ENCODE data around the gene SHFL. TPM values are rescaled to one million over a fixed set of nuclear protein-coding genes. Genes with fewer than 3 reads are reported as not detected.
A peak's percentile ranks its signal among the peaks of the same experiment; 100 is the strongest.

Gene SHFL
- total RNA-seq (2014; rRNA removed; shearing (Covaris generic)) = 80.9 and 98.9 TPM in 2 replicates

GRCh38 chr19:10085641-10086590 lies at the start of gene SHFL:
Gene SHFL, plus strand, starts transcription at chr19:10086317. Its CDS starts 111 bp downstream, at chr19:10086428.
- peak; percentile 80 for DNase-seq (ENCODE audit: low read depth)

- DNase-seq (ENCODE audit: low read depth) = no peak
Measured at GRCh38 chr19:10036601-10037071, 49.5 kb upstream of the SHFL start.

DNA sequence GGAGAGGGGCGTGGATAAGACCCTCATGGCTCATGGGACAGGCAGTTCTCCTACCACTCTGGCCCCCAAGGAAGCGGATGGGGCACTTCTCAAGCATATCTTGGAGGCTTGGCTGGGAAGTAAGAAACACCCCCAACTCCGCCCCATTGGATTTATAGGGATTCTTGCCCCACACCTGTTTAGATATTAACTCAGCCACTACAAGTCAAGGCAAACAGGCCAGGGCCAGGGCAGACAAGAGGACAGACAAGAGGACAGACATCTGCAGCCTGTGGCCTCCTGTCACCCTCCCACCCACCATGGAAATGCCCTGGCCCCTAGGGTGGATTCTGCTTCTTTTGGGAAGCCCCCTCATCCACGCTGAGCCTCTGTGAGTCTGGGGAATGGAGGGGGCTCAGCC lies 48.8 kb upstream of the SHFL start:
- DNase-seq (ENCODE audit: low read depth) = no peak

GRCh38 chr19:10037809-10038208 lies 48.3 kb upstream of the SHFL start:
- no peak for DNase-seq (ENCODE audit: low read depth)

DNA sequence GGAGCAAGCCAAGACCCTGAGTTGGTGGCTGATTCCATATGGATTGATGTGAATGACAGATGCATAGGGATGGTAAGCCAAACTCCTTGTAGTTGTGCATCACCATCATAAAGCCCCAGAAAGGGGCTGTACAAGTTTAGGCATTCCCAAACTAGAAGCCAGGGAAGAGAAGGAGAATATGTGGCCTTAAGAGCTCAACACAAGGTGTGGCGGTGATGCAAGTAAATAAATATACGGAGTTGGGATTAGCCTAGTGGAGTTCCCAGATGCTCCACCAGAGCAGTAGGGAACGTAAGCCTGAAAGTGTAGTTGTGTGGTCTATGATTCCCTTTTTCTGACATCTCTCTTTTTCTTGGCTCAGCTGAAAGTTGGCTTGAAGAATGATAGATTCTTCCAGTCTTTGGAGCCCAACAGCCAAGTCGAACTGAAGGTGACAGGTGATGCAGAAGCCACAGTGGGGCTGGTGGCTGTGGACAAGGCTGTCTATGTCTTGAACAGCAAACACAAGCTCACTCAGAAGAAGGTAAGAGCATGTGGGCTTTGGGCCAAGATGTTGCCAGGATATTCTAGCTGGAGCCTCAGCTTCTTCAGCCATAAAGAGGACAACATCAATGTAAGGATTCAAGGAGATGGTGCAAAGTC lies 42.7 kb upstream of the SHFL start:
- DNase-seq (ENCODE audit: low read depth) = peak; percentile 35

DNA sequence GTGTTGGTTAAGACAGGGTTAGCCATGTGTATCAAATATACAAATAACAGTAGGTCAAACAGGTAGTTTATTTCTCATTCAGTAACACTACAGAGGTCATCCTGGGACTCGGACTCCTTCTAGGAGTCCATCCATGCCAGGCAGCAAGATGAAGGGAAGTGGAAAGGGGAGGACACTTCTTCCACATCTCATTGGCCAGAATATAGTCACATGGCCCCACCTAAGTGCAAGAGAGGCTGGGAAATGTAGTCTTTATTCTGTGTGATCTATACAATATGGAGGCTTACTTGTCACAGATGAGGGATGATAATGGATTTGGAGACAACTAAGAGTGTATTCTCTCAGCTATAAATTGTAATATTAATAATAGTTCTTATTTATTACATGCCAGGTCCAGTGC lies 41.7 kb upstream of the SHFL start:
- DNase-seq (ENCODE audit: low read depth) = no peak

- DNase-seq (ENCODE audit: low read depth) = peak; percentile 9
Measured at GRCh38 chr19:10045371-10045770, 40.7 kb upstream of the SHFL start.

GRCh38 chr19:10049626-10050025 lies 36.5 kb upstream of the SHFL start:
- DNase-seq (ENCODE audit: low read depth) = no peak

DNA sequence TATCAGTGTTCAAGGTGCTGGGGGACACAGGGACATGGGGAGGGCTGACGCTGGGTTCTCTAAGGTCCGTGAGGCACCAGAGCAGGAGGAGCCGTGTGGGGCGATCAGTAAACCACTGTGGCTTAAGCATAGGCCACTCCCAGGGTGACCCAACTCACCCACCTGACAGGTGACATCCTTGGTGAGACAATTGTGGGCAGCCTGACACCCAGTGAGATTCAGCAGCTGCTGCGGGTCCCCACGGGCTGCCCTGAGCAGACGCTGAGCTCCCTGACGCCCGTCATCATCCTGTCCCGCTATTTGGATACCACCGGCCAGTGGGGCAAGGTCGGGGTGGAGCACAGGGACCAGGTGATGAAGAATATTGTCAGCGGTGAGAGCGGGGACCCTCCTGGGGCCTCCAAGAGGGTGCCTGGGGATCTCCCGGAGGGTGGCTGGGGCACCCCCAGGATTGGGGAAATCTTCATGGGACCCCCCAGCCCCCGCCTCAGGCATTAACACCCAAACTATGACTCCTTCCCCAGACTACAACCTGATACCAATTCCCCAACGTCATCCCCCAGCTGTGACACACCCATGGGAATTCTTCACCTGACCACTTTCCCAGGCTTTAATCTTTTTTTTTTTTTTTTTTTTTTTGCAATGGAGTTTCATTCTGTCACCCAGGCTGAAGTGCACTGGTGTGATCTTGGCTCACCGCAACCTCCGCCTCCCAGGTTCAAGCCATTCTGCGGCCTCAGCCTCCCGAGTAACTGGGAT lies 33.3 kb upstream of the SHFL start:
- no peak for DNase-seq (ENCODE audit: low read depth)

DNA sequence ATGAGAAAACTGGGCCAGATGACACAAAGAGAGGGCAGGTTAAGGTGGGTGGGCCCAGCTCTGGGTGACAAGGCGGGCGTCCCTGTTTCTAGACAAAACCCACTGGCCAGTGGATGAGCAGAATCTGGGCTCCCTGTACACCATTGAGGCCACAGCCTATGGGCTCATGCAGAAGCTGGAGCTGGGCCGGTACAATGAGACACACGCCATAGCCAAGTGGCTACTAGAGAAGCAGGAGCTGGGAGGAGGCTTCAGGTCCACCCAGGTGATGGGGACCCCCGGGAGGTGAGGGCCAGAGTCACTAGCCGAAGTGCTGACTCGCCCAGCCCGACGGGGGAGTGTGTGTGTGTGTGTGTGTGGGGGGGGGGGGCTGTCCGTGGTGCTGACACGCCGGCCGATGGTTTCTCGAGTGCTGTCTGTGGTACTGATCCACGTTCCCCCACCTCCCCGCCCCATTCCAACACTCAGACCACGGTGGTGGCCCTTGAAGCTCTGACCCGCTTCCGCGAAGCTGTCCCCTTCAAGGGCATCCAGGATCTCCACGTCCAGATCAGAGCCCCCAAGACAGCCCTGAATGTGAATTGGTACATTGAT lies 24.3 kb upstream of the SHFL start:
- no peak for DNase-seq (ENCODE audit: low read depth)

DNA sequence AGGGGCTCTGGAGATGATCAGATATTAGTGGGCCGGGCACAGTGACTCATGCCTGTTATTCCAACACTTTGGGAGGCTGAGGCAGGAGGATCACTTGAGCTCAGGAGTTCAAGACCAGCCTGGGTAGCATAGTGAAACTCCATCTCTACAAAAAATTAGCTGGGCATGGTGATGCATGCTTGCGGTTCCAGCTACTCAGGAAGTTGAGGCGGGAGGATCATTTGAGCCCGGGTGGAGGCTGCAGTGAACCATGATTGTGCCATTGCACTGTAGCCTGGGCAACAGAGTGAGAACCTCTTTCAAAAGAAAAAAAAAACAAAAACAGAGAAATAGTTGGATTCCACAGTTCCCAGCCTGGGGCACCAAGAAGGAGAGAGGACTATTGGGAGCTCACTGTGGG lies 17.9 kb upstream of the SHFL start:
- peak; percentile 45 for DNase-seq (ENCODE audit: low read depth)

- peak; percentile 54 for DNase-seq (ENCODE audit: low read depth)
Measured at GRCh38 chr19:10069046-10069445, 17.1 kb upstream of the SHFL start.

DNA sequence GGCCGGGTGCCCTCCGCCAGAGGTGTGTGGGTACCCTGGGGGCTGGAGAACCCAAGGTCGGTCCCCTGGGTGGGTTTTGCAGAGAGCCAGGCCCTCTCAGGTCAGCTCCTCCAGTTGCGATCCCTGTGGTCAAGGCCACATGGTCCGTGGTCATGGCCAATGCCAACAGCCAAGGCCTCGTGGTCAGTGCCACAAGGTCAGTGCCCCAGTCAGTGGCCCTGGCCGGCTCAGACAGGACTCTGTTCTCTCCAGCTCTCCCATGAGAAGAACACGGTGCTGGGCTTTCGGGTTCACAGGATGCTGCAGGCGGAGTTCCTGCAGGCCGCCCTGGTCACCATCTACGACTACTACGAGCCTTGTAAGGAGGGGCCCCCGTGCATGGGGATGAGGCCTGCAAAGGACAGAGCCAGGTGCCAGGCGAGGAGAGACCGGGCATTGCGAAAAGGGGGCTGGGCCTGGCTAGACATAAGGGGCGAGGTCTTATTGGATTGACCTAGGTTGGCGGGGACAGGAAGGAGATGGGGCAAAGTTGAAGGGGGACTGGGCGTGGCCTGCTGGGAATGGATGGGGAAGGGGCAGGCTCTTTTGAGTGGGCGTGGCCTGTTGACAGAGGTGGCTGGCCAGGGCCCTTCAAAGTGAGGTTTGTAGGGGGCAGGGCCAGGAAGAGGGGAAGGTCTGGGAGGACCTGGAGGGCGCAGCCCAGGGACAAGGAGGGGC lies 15.2 kb upstream of the SHFL start:
- no peak for DNase-seq (ENCODE audit: low read depth)

- DNase-seq (ENCODE audit: low read depth) = peak; percentile 43
Measured at GRCh38 chr19:10074153-10074552, 12.0 kb upstream of the SHFL start.

GRCh38 chr19:10076535-10076934 lies 9.6 kb upstream of the SHFL start:
- DNase-seq (ENCODE audit: low read depth) = no peak

DNA sequence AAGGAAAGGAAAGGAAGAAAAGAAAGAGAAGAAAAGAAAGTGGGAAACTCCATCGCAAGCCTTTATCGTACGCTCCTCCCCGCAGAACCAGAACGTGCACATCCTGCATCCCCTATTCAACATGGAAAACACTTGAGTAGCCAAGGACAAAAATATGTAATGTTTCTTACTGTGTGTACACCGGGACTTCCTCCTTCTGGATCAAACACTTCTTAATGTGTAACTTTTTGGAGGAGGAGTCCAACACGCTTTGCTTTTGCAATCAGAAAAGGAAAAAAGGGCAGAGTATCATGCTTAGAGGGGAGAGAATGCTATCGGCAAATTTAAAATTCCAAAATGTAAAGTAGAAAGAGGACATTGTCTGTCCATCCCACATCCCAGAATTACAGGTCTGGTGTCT lies 7.8 kb upstream of the SHFL start:
- no peak for DNase-seq (ENCODE audit: low read depth)

- DNase-seq (ENCODE audit: low read depth) = no peak
Measured at GRCh38 chr19:10079031-10079453, 7.1 kb upstream of the SHFL start.

GRCh38 chr19:10083911-10084310 lies 2.2 kb upstream of the SHFL start:
- no peak for DNase-seq (ENCODE audit: low read depth)

- no peak for DNase-seq (ENCODE audit: low read depth)
Measured at GRCh38 chr19:10084803-10085202, 1.3 kb upstream of the SHFL start.

DNA sequence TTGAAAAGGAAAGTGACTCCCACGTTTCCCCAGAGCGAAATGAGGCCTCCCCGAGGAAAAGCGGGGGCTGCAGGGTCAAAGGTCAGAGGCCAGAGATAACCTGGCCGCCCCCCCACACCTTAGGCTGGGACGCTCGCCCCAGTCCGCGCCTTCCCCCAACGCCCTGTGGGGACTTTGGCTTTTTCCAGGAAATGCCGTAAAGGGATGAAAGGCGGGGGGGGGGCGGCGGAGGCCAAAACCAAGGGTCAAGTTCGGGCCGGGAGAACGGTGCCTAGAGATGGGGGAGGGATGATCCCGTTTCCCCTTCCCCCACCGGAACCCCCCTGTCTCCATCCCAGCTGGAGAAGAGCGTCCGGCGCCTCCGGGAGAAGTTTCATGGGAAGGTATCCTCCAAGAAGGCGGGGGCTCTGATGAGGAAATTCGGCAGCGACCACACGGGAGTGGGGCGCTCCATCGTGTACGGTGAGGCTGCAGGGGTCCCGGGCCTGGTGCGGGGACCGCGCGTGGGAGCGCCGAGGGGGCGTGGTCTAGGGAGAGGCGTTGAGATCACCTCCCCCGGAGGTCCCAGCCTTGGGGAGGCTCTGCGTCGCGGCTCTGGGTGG lies 575 bp downstream of the SHFL start:
- DNase-seq (ENCODE audit: low read depth) = no peak

Measured in M059J (cell line).